ENCODE data around the gene PDE1A. TPM values are rescaled to one million over a fixed set of nuclear protein-coding genes. Genes with fewer than 3 reads are reported as not detected.

The PDE1A gene
- polyA plus RNA-seq, 1 experiment = 1.0 TPM

DNA sequence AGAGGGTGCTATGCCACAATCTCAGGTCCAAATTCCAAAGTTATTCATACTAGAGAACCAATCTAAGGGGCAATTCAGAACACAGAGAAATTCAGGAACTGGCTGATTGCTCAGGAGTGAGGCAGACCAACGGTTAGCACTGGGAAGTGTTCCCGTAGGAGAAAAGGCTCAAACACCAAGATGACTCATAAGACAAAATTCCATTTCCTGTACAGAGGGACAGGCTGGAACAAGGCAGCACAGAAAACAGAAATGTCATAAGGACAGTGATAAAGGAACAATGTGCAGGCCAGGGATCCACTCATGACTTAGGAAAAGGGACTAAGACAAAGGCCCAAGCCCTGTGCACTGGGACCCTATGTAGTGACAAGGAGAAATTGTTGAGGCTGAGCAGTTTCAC lies 54.2 kb downstream of the PDE1A start:
- Histone ChIP-seq H3K36me3 (ENCODE audit: control insufficient read depth, insufficient read depth, low read length) (no peaks in the 10 kb centered on the region), H3K4me3 (ENCODE audit: low read depth, low read length) (no peak overlapping the region), H3K27me3 (ENCODE audit: control insufficient read depth, insufficient read depth, low read length) (no peaks in the 10 kb centered on the region)
- ChIA-PET CTCF (no interaction called here), POLR2A (no interaction called here)
- TF ChIP-seq, protein P1, sequence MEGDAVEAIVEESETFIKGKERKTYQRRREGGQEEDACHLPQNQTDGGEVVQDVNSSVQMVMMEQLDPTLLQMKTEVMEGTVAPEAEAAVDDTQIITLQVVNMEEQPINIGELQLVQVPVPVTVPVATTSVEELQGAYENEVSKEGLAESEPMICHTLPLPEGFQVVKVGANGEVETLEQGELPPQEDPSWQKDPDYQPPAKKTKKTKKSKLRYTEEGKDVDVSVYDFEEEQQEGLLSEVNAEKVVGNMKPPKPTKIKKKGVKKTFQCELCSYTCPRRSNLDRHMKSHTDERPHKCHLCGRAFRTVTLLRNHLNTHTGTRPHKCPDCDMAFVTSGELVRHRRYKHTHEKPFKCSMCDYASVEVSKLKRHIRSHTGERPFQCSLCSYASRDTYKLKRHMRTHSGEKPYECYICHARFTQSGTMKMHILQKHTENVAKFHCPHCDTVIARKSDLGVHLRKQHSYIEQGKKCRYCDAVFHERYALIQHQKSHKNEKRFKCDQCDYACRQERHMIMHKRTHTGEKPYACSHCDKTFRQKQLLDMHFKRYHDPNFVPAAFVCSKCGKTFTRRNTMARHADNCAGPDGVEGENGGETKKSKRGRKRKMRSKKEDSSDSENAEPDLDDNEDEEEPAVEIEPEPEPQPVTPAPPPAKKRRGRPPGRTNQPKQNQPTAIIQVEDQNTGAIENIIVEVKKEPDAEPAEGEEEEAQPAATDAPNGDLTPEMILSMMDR (IDR thresholded peaks at IDR 0.05; ENCODE audit: insufficient read depth, low read depth, low read length) = no peak
- peak; percentile 65 for DNase-seq (ENCODE audit: low read depth)

DNA sequence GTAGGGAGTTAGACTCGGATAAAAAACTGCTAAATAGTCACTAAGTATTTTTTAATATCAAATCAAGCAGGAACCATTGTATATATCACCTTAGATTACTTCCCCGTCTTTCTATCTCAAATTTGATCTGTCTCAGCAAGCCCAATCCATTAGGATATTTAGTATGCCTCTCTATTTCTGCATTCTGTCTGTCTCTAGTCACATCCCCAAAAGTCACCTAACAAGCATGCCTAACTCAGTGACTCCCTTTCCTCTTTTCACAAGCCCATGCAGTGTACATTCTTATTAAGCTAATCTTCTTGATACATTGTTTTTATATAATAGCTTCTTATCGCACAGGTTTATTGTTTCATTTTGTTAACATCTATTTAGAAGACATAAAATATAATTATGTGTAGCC lies 57.8 kb downstream of the PDE1A start:
- CTCF ChIA-PET = interaction anchor here (1.6 to 1.7 kb wide), 2 partner anchors 10 to 15 kb away, joined by 4 read pairs; no protein-coding TSS in a partner anchor
- no peak for DNase-seq (ENCODE audit: low read depth)
- TF ChIP-seq, protein P1 (IDR thresholded peaks at IDR 0.05; ENCODE audit: insufficient read depth, low read depth, low read length) = no peak
- POLR2A ChIA-PET = no interaction called here
- H3K27me3 ChIP-seq (ENCODE audit: control insufficient read depth, insufficient read depth, low read length) = no peaks in the 10 kb centered on the region
- no peaks in the 10 kb centered on the region for H3K36me3 ChIP-seq (ENCODE audit: control insufficient read depth, insufficient read depth, low read length)
- no peak overlapping the region for H3K4me3 ChIP-seq (ENCODE audit: low read depth, low read length)

DNA sequence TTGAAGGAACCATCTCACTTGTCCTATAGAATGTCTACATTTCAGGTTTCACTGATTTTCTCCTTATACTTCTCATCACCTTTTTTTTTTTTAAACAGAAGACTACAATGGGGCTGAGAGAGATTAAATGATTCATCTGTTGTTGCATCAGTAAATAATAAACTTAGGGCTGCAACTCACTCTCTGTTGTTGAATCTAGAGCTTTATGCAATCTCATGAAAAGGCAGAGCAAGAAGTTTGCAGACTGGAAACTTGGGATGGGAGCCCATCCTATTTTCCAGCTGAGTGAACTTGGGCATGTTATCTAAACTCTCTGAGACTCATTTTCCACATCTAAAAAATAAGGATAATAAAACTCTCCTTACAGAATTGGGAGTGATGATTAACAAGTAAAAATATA lies 58.4 kb downstream of the PDE1A start:
- POLR2A ChIA-PET = no interaction called here
- CTCF ChIA-PET = interaction anchor here (1.6 kb wide), 1 partner anchor 9 kb away, joined by 4 read pairs; no protein-coding TSS in a partner anchor
- DNase-seq (ENCODE audit: low read depth) = no peak
- TF ChIP-seq, protein P1 (IDR thresholded peaks at IDR 0.05; ENCODE audit: insufficient read depth, low read depth, low read length) = no peak
- Histone ChIP-seq H3K36me3 (ENCODE audit: control insufficient read depth, insufficient read depth, low read length) (no peaks in the 10 kb centered on the region), H3K4me3 (ENCODE audit: low read depth, low read length) (no peak overlapping the region), H3K27me3 (ENCODE audit: control insufficient read depth, insufficient read depth, low read length) (no peaks in the 10 kb centered on the region)

DNA sequence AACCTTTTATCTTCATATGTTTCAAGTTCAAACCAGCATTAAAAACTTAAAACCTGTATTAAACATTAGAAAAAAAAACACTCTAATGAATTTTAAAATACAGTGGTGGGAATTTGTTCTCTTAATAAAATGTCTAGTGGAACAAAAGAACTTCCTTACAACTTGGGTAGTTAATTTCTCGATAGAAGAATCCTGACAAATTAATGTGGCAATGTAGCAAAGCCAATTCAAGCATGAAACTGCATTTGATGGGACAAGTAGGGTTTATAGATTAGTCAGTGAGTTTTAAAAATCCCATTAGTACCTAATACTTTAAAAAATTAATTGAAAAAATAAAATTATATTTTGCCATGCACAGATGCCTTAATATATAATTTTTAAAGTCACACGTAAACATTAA lies 59.4 kb downstream of the PDE1A start:
- TF ChIP-seq, protein P1 (IDR thresholded peaks at IDR 0.05; ENCODE audit: insufficient read depth, low read depth, low read length) = no peak
- DNase-seq (ENCODE audit: low read depth) = no peak
- H3K36me3 ChIP-seq (ENCODE audit: control insufficient read depth, insufficient read depth, low read length) = no peaks in the 10 kb centered on the region
- CTCF ChIA-PET = no interaction called here
- no peak overlapping the region for H3K4me3 ChIP-seq (ENCODE audit: low read depth, low read length)
- POLR2A ChIA-PET = interaction anchor here (0.6 kb wide), 1 partner anchor 137 kb away, joined by 4 read pairs; no protein-coding TSS in a partner anchor
- H3K27me3 ChIP-seq (ENCODE audit: control insufficient read depth, insufficient read depth, low read length) = no peaks in the 10 kb centered on the region

DNA sequence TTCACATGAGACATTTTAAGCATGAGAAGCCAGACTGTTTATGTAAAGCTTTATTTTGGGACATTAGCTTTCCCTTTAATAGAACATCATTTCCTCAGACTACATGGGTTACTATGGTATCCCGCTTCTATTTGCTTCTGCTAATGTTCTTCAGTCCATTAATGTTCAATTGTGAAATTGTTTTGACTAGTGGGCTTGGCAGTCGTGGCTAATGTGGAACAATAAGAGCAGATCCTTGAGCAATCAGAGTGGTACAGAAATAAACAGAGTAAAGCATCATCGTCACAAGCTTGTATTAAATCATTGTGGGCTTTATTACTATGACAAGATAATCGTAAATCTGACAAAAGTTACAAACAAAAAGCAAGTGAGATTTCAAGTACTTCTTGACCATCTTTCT lies 60.2 kb downstream of the PDE1A start:
- TF ChIP-seq, protein P1 (IDR thresholded peaks at IDR 0.05; ENCODE audit: insufficient read depth, low read depth, low read length) = no peak
- peak; percentile 42 for DNase-seq (ENCODE audit: low read depth)
- H3K4me3 ChIP-seq (ENCODE audit: low read depth, low read length) = no peak overlapping the region
- ChIA-PET CTCF (no interaction called here), POLR2A (no interaction called here)
- H3K36me3 ChIP-seq (ENCODE audit: control insufficient read depth, insufficient read depth, low read length) = no peaks in the 10 kb centered on the region
- no peaks in the 10 kb centered on the region for H3K27me3 ChIP-seq (ENCODE audit: control insufficient read depth, insufficient read depth, low read length)
